ENCODE data around the gene NAALADL2. TPM values are rescaled to one million over a fixed set of nuclear protein-coding genes. Genes with fewer than 3 reads are reported as not detected.
"Not testable (repeated sequence)": the region's sequence is repeated elsewhere in the genome, so short reads cannot be mapped to it uniquely, and the experiment has no call there.

NAALADL2 gene
- total RNA-seq, 1 donor from 2014 or later, result 2.2 TPM

DNA sequence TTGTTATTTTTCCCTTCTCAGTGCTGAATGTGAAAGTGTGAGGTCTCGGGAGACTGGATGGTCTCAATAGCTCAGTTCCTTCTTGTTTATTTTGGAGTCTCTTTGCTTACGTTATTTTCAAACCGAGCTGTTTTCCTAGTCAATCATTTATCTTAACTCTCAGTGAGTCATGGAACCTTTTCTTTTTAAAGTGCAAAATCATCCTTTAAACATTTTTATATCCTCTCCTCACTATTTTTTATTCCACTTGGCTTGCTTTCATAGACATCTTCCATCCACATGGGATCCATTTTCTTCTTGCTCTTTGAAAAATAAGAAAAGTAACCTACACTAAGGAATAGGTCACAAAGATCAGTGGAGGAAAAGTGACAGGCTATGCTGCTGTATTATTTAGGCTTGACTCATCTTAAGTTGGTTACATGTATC lies 497.8 kb downstream of the NAALADL2 start:
- DNase-seq (no peak), ATAC-seq (ENCODE audit: poor library complexity) (no peak)
- intact Hi-C loops (cut with DNase I), result no loop called here

DNA sequence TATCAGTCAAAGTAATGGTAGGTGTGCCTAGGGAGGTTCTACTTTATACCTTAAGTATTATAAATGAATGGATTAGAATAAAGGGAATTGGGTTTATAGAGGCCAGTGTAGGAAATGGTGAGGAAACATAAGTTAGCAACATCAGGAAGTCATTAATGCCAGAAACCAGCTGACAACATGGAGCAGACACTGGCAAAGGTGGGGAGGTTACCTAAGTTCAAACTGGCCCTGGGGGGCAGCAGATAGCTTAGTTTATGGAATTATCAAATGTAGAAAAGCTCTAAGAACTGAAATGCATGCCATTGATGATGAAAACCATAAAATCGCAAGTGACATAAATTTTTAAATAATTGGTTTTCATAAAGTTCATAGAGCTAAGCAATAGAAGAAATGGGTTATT lies 498.6 kb downstream of the NAALADL2 start:
- DNase-seq (no peak), ATAC-seq (ENCODE audit: poor library complexity) (no peak)
- intact Hi-C loops (cut with DNase I), result no loop called here

DNA sequence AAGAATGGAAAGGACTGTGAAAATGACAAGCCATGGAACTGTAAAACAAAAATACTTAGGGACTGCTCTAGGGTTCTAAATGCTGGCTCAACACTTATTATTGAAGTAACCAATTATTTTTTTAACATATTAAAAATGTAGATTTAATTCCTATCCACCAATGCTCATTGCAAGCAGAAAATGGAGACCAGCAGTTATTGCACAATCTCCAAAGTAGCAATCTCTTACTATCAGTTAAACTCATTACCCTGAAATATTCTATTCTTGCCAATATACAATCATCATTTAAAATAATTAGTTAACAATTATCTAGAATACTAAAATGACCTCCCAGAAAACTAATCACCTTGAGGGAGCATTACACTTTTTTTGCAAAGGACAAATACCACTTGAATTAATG lies 499.8 kb downstream of the NAALADL2 start:
- DNase-seq, result no peak
- intact Hi-C loops (cut with DNase I), result no loop called here
- no peak for ATAC-seq (ENCODE audit: poor library complexity)

DNA sequence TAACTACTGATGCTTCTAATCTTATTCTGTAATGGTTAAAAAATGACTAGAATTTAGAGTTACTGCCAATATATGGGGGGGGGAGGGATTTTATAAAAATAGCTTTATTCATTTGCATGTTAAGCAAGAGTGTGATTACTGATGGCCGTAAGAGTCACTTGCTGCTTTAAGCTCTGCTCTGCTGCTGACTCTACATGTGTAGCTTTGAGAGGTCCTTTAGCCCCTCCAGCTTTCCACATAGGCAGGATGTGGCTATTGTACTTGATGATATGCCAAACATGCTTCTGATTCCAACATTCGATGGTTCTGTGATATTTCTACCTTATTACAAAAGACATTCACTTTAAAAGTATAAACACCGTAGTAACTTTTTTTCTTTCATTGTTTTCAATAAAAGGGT lies 511.3 kb downstream of the NAALADL2 start:
- intact Hi-C loops (cut with DNase I); ATAC-seq (ENCODE audit: poor library complexity); DNase-seq: not testable (repeated sequence)

DNA sequence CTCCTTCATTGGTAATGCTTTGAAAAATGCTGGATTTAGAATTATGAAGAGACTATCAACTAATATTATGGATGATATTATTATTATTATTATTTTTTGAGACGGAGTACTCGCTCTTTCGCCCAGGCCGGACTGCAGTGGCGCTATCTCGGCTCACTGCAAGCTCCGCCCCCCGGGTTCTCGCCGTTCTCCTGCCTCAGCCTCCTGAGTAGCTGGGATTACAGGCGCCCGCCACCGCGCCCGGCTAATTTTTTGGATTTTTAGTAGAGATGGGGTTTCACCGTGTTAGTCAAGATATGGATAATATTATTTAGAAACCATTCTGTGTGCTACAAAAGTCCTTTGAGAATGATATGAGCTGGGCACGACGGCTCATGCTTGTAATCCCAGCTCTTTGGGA lies 512.1 kb downstream of the NAALADL2 start:
- intact Hi-C loops (cut with DNase I); ATAC-seq (ENCODE audit: poor library complexity); DNase-seq: not testable (repeated sequence)

DNA sequence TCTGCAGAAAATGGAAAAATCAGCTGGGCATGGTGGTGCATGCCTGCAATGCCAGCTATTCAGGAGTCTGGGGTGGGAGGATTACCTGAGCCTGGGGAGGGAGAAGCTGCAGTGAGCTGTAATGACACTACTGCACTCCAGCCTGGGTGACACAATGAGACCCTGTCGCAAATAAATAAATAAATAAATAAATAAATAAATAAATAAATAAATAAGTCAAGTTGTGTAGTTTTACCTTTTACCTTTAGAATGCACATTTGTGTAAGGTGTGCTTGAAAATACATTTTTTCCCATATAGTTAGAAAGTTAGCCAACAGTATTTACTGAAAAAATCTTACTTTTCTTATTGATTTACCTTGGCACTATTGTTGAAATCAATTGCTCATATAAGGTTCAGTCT lies 515.6 kb downstream of the NAALADL2 start:
- intact Hi-C loops (cut with DNase I), result no loop called here
- DNase-seq, result no peak
- ATAC-seq (ENCODE audit: poor library complexity), result no peak

DNA sequence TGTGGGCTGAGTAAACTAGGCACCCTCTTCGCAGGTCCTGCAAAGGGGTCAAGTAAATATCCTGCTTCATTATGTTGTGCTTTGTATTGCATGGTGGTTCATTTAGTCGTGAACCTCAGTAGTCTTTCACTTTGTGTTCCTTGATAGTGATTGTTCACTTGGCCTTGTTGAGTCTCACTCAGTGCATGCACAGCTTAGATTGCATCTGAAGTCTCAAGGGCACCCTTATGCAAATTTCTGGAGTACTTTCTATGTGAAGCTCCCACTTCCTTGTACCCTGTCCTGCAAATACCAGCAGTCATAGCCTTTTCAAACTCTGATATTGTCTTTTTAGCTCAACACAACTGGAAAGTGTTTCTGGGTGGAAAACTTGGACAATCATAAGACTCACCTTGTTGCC lies 519.2 kb downstream of the NAALADL2 start:
- ATAC-seq (ENCODE audit: poor library complexity) (no peak), DNase-seq (no peak)
- intact Hi-C loops (cut with DNase I), result no loop called here

DNA sequence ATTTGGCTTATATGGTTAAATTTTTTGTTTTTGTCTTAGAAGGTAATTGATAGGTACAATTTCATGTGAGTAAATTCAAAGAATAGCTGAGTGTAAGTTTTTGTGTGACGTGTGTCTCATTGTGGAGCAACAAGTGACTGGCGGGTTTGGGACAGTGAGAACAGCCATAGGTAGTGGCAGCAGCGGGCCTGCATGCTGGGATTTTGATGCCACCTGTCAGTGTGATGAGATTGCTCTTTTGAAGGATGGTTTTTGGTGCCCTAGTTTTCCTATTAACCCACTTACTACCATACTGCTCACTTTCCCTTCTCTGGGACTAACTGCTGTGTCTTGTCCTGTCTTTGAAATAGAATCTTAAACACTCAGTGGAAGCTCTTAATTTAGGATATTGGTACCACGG lies 522.6 kb downstream of the NAALADL2 start:
- intact Hi-C loops (cut with DNase I), result no loop called here
- DNase-seq, result no peak
- ATAC-seq (ENCODE audit: poor library complexity), result no peak

DNA sequence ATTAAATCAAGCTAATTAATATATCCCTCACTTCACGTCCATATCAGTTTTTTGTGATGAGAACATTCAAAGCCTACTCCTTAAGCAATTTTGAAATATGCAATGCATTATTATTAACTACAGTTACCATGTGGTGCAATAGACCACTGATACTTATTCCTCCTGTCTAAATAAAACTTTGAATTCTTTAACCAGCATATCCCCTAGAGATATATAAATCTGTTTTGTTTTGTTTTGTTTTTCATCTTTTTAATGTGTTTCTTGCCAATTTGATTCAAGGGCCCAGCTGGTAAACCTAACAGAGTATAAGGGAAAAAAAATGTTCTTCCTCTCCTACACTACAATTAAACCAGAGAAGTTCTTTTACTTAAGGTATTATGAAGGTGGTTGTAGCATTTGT lies 524.2 kb downstream of the NAALADL2 start:
- intact Hi-C loops (cut with DNase I), result no loop called here
- DNase-seq (no peak), ATAC-seq (ENCODE audit: poor library complexity) (no peak)

DNA sequence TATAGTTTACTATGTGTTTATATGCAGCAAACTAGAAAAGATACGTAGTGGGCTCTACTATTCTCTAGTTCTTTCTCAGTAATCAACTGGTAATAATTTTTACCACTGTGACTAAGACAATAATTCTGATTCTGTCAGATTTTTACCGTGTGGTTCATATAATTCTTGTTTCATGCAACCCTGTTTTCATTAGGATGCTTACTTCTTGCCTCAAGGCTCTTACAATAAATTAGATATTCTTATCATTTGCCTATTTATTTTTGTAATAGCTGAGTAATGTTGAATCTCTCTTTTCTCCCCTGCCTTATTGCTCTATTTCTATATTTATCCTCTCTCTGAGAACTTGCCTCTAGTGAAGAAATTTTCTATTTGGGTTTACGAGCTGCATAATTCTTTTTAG lies 524.7 kb downstream of the NAALADL2 start:
- ATAC-seq (ENCODE audit: poor library complexity) (no peak), DNase-seq (no peak)
- intact Hi-C loops (cut with DNase I), result no loop called here

DNA sequence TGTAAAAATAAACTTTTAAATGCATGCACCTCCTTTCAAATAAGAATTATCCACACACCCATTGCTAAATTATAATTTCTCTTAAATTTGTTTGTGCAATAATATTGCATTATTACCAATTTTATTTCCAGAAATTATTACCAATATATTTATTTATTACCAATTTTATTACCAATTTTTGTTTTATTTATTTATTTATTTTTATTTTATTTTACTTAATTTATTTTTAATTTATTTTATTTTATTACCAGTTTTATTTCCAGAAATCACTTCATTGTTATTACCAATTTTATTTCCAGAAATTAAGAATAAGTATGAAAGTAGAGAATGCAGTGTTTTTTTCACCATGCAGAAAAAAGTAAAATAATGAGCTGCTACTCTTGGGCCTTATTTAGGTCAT lies 525.4 kb downstream of the NAALADL2 start:
- ATAC-seq (ENCODE audit: poor library complexity) (no peak), DNase-seq (no peak)
- intact Hi-C loops (cut with DNase I), result no loop called here

DNA sequence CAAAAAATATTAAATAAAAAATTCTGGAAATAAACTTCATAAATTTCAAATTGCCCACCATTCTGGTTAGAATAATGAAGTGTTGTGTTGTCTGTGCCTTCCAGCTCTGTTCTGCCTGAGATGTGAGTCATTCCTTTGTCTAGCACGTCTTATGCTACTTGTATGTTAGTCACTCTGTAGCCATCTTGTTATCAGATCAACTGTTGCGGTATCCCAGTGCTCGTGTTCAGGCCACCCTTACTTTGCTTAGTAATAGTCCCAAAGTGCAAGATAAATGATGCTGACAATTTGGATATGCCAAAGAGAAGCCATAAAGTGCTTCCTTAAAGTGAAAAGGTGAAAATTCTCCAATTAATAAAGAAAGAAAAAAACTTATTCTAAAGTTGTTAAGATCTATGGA lies 527.5 kb downstream of the NAALADL2 start:
- DNase-seq, result no peak
- intact Hi-C loops (cut with DNase I), result no loop called here
- ATAC-seq (ENCODE audit: poor library complexity), result no peak

DNA sequence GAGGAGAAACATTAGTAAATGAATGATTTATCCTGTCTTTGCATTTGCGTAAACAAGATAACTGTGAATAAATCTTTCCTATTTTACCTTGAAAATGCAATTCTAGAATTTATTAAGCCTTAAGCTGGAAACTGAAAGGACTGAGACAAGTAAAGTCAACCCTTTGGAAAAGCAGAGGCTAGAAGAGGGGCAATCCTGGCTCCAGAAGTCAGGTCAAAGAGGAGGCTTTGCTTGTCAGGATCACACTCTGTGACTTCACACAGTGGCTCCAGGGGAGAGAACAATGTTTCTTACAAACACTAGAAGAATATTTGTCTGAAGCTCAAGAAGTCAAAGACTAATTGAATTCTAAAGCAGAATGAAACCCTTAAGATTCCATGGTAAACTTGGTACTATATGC lies 530.4 kb downstream of the NAALADL2 start:
- intact Hi-C loops (cut with DNase I), result no loop called here
- ATAC-seq (ENCODE audit: poor library complexity), result no peak
- DNase-seq, result no peak

DNA sequence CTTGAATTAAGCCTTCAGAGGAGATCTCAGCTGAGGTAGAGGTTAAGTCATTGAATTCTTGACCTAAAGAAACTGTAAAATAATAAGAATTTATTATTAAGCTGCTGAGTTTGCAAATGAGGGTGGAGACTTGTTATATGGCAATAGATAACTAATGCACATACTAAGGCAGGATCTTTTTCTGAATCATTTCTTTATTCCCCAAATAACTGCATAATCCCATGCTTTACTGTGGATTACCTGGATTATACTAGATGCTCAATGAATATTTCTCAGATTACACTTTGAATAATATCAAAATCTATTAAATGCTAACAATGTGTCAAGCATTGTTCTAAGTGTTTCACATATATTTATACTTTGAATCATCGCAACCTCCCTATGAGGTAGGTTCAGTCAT lies 532.5 kb downstream of the NAALADL2 start:
- ATAC-seq (ENCODE audit: poor library complexity) (no peak), DNase-seq (no peak)
- intact Hi-C loops (cut with DNase I), result no loop called here

DNA sequence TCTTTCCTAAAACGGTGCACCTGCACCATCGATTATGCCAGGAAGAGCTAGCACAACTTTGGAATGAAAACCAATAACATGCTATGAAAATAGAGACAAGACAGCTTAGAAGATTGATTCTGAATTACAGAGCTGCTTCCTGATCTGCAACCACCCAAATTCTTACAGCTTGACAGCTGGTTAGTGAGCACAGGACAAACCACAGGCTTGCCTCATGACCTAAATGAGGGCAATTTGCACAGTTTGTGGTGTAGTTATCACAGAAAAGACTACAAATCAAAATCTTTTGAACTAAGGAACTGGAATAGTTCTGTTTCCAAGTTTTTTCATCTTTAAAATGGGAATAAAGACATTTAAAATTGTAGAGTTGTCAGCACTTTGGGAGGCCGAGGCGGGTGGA lies 533.5 kb downstream of the NAALADL2 start:
- intact Hi-C loops (cut with DNase I), result no loop called here
- ATAC-seq (ENCODE audit: poor library complexity) (no peak), DNase-seq (no peak)

DNA sequence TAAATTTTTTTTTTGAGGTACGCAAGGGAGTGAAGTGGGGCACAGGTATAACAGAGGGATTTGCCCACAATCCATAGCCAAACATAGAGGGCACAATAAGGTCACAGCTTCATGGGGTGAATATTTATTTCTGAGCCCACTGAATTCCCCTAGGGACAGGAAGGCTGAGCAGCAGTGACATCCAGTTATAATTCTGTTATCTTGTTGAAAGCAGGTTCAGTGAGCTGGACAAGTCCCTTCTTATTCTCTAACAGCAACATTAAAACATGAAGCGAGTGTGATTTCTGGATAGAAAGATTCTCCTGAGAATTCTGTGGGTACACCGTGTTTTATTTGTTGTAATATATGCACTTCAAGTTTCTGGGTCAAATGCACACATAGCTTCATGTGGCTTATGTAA lies 538.2 kb downstream of the NAALADL2 start:
- intact Hi-C loops (cut with DNase I), result no loop called here
- peak; percentile 75 for ATAC-seq (ENCODE audit: poor library complexity)
- DNase-seq, result no peak

DNA sequence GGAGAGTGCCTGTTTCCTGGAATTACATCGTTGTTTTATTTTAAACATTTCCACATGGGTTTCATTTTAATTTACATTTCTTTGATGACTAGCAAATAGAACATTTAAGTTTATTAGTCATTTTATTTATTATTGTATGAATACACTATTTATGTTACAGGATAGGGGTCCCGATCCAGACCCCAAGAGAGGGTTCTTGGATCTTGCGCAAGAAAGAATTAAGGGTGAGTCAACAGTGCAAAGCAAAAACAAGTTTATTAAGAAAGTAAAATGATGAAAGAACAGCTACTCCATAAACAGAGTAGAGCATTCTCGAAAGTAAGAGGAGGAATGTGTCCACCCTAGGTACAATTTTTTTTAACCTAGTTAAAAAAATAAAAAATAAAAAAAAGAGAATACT lies 539.5 kb downstream of the NAALADL2 start:
- intact Hi-C loops (cut with DNase I), result no loop called here
- ATAC-seq (ENCODE audit: poor library complexity), result no peak
- DNase-seq, result no peak

DNA sequence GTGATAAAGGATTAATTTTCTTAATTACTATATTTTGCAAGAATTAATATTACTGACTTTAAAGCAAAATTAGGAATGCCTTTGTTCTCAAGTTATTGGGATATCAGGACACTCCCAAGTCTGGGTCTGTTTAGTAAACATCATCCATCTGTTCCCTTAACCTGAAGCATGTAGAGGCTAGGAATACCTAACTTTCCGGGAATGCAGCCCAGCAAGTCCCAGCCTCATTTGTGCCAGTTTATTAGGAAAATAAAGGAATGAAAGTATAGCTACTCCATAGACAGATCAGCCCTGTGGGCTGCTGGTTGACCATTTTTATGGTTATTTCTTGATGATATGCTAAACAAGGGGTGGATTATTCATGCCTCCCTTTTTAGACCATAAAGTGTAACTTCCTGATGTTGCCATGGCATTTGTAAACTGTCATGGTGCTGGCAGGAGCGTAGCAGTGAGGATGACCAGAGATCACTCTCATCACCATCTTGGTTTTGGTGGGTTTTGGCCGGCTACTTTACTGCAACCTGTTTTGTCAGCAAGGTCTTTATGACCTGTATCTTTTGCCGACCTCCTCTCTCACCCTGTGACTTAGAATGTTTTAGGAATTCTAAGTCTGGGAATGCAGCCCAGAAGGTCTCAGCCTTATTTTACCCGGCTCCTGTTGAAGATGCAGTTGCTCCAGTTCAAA lies 540.2 kb downstream of the NAALADL2 start:
- ATAC-seq (ENCODE audit: poor library complexity) (no peak), DNase-seq (no peak)
- intact Hi-C loops (cut with DNase I), result no loop called here

DNA sequence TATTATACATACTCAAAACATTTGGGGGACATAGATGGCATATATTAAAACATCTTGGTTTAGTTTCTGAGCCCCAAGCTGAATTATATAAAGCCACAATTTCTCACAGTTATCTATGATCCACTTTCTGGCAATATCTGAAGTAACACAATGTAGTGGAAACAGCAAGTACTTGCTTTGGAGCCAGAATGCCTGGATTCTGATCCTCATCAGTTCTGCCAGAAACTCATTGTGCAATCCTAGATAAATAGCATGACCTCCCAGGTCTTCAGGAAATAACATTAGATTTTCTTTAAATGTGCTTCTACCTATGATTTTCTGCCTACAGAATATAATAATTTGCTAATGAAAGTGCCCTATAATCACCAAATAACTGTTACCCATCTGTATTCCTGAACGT lies 544.9 kb downstream of the NAALADL2 start:
- peak; percentile 88 for ATAC-seq (ENCODE audit: poor library complexity)

DNA sequence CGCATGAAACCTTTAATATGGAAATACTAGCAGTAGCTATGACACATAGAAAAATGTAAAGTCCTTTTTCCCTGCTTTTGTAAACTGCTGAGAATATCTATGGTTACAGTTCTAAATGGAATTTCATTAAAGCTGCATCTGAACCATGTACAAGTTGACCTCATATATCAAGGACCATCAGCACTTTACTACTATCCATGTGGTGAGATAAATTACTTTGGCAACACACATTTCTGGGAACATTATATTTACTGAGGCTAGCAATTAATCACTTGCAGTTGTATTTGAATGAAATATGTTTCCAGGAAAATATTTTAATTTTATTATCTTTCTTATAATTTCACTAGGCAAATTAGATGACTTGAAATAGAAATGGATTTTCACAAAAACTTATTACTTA lies 545.5 kb downstream of the NAALADL2 start:
- intact Hi-C loops (cut with DNase I), result no loop called here
- DNase-seq, result no peak
- ATAC-seq (ENCODE audit: poor library complexity), result no peak

More for the DNA sequence above, 544.9 kb downstream of the NAALADL2 start:
- DNase-seq, result no peak
- intact Hi-C loops (cut with DNase I), result no loop called here

DNA sequence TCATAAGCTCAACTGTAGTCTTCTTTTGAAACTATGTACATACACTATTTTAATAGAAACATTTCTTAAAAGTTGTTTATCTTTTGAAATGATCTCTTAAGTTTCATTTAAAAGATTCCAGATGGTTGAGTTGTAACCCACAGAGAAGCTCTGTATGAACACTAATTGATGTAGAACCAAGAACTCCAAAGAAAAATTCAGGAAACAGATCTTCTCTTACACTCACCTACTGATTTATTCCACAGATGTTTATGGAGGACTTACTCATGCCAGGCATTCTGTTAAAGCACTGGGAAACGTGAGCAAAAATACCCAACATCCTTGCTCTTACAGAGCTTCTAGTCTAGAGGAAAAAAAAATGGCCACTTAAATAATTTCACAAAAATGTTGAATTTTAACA lies 551.1 kb downstream of the NAALADL2 start:
- intact Hi-C loops (cut with DNase I), result no loop called here
- DNase-seq, result no peak
- no peak for ATAC-seq (ENCODE audit: poor library complexity)
